Panc1 (cell line): ENCODE results near the gene NR2F6. TPM values are rescaled to one million over a fixed set of nuclear protein-coding genes. Genes with fewer than 3 reads are reported as not detected.

ENCODE experiments used
- ATAC-seq: fragments of 200-7000 bp; cut with Tn5 transposase; 2 replicates; pipeline ENCODE4 v1.9.1; 2020; ENCODE audit warnings: mild to moderate bottlenecking, moderate library complexity
- BruUV-seq: library from RNA; stranded (reverse); fragments of 400-500 nt; replicated peaks from 2 replicates; lab custom pipeline; 2021; lab: Mats Ljungman, UMichigan
- CTCF ChIA-PET: fragments of 300-600 bp; sonication (Branson Sonifier 250); formaldehyde crosslinking; loops from one replicate; lab custom pipeline; 2022; ENCODE audit warnings: antibody characterized with exemption; lab: Charles Lee
- POLR2A ChIA-PET: fragments of 300-600 bp; sonication (Branson Sonifier 250); formaldehyde crosslinking; loops from one replicate; lab custom pipeline; 2022; ENCODE audit warnings: antibody characterized with exemption; lab: Charles Lee
- DNase-seq: peaks from one replicate; pipeline ENCODE4 v3.0.0-alpha.2; 2010; ENCODE audit warnings: low read depth, low spot score
- H3K27ac ChIP-seq: 2 replicates; pipeline ENCODE4 v1.5.1; 2011; ENCODE audit warnings: mild to moderate bottlenecking, low read length, inconsistent platforms
- H3K27me3 ChIP-seq: fragments of 200-500 bp; sonication (Bioruptor generic); 2 replicates; pipeline ENCODE4 v1.6.0; 2014; ENCODE audit warnings: low read length, inconsistent platforms; ENCODE audit not compliant: control insufficient read depth, insufficient read depth
- H3K36me3 ChIP-seq: fragments of 200-500 bp; sonication (Bioruptor generic); 2 replicates; pipeline ENCODE4 v1.5.1; 2014; ENCODE audit warnings: inconsistent platforms, mild to moderate bottlenecking, low read length, moderate library complexity; ENCODE audit not compliant: control insufficient read depth, insufficient read depth
- H3K4me1 ChIP-seq: 2 replicates; pipeline ENCODE4 v1.5.1; 2011; ENCODE audit warnings: inconsistent platforms, mild to moderate bottlenecking, low read length, moderate library complexity; ENCODE audit not compliant: control insufficient read depth, insufficient read depth
- H3K4me3 ChIP-seq, 2 experiments: 2 replicates each; pipeline ENCODE4 v1.5.1; 2011 to 2012; ENCODE audit warnings: low read depth in 2 of 2, low read length in 2 of 2, mild to moderate bottlenecking in 2 of 2, inconsistent platforms in 1 of 2, moderate library complexity in 1 of 2
- H3K9me3 ChIP-seq: fragments of 200-500 bp; sonication (Bioruptor generic); 2 replicates; pipeline ENCODE4 v1.5.1; 2014; ENCODE audit warnings: low read depth, mild to moderate bottlenecking, inconsistent platforms, low read length, moderate library complexity; ENCODE audit not compliant: control insufficient read depth, insufficient read depth
- POLR2AphosphoS5 ChIP-seq: IDR thresholded peaks from 2 replicates; pipeline ENCODE4 v1.6.1; 2012; ENCODE audit warnings: mild to moderate bottlenecking, low read depth, low read length, moderate library complexity
- SIN3A ChIP-seq: IDR thresholded peaks from 2 replicates; pipeline ENCODE4 v1.6.1; 2012; ENCODE audit warnings: low read depth, mild to moderate bottlenecking, low read length, moderate library complexity, borderline replicate concordance; ENCODE audit not compliant: insufficient read depth
- TCF7L2 ChIP-seq: IDR thresholded peaks from 2 replicates; pipeline ENCODE4 v1.6.1; 2011; ENCODE audit warnings: mild to moderate bottlenecking, low read depth, low read length, inconsistent platforms
- in situ Hi-C: cut with HindIII; loops from 2 replicates; pipeline ENCODE4 v1.10.0; 2016; ENCODE audit warnings: low sequenced_read_pairs, low pct_unique_long_range_greater_than_20kb
- intact Hi-C: fragments of 100-400 bp; cut with micrococcal nuclease; formaldehyde crosslinking; loops from one replicate; pipeline ENCODE4 v1.10.0; 2022; ENCODE audit not compliant: unreplicated experiment
- total RNA-seq: library from RNA; stranded (reverse); gene quantifications from one replicate; pipeline ENCODE4 v1.2.1, GENCODE V29; 2021; ENCODE audit not compliant: unreplicated experiment
- TF ChIP-seq, protein P1 (sequence below): fragments of 450-650 bp; IDR thresholded peaks from 2 replicates; pipeline ENCODE4 v1.5.1; 2017; ENCODE audit warnings: mild to moderate bottlenecking
- TF ChIP-seq, protein P2 (sequence below), 2 experiments: IDR thresholded peaks; 2 replicates each; pipeline ENCODE4 v1.6.1; 2011 to 2012; ENCODE audit warnings: low read depth in 2 of 2, control low read depth in 1 of 2, low read length in 1 of 2, mild to moderate bottlenecking in 1 of 2, moderate library complexity in 1 of 2; ENCODE audit not compliant: insufficient read depth in 1 of 2

The NR2F6 gene
- total RNA-seq, 1 experiment from 2014 or later, result 173 TPM

DNA sequence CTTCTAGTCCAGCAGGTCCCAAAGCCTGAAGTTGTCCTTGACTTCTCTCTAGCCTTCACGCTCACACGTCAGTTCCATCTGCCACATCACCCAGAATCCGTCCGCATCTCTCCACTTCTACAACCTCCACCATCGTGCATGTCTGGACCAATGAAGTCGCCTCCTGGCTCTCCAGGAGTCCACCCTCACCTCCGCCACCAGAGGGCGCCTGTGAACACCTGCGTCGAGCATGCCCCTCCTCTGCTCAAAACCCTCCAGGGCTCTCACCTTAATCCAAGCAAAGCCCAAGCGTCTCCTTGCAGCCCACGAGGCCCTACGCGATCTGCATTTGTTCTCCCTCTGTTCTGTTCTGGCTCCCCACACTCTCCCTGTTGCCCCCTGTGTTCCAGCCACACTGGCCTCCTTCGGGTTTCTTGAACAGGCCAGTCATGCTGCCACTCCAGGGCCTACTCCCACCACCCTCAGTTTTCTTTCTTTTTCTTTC is 15.2 kb upstream of the NR2F6 start:
- ChIA-PET CTCF (interaction anchor here (0.6 to 0.7 kb wide), 2 partner anchors 12 to 21 kb away, joined by 3 to 10 read pairs; partner anchors contain the start of gene ANKLE1), POLR2A (no interaction called here)
- H3K9me3 ChIP-seq, result no peaks in the 10 kb centered on the region
- peak overlapping the region; percentile 61; the same call in 1 of the 2 replicates for H3K27ac ChIP-seq
- ATAC-seq (peak; percentile 99), DNase-seq (peak; percentile 52)
- TF ChIP-seq, protein P1, sequence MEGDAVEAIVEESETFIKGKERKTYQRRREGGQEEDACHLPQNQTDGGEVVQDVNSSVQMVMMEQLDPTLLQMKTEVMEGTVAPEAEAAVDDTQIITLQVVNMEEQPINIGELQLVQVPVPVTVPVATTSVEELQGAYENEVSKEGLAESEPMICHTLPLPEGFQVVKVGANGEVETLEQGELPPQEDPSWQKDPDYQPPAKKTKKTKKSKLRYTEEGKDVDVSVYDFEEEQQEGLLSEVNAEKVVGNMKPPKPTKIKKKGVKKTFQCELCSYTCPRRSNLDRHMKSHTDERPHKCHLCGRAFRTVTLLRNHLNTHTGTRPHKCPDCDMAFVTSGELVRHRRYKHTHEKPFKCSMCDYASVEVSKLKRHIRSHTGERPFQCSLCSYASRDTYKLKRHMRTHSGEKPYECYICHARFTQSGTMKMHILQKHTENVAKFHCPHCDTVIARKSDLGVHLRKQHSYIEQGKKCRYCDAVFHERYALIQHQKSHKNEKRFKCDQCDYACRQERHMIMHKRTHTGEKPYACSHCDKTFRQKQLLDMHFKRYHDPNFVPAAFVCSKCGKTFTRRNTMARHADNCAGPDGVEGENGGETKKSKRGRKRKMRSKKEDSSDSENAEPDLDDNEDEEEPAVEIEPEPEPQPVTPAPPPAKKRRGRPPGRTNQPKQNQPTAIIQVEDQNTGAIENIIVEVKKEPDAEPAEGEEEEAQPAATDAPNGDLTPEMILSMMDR, result peak; percentile 94
- TF ChIP-seq SIN3A, result no peak
- H3K4me1 ChIP-seq, result no peaks in the 10 kb centered on the region
- no TSS peak for BruUV-seq
- H3K36me3 ChIP-seq, result no peaks in the 10 kb centered on the region
- intact Hi-C loops, result no loop called here
- in situ Hi-C loops, result no loop called here
- H3K27me3 ChIP-seq, result no peaks in the 10 kb centered on the region
- H3K4me3 ChIP-seq, result no peak overlapping the region

DNA sequence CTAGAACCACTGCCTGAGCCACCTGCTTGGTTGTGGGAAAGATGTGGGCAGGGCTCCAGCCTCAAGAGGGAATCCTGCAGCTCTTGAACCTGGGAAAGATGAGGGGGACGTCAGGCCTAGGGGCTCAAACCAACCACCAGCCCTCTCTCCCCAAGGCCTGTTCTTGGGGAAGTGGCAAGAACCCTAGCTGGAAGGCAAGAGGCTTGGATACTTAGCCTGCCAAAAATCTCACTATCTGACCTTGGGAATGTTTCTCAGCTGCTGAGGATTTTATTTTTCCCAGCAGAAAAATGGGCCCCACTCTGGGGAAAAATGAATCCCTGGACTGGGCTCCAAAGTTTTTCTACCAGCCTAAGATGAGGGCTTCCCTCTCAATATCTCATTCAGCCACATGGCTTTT is 14.2 kb upstream of the NR2F6 start:
- no peak overlapping the region for H3K27ac ChIP-seq
- DNase-seq (no peak), ATAC-seq (no peak)
- CTCF ChIA-PET, result interaction anchor here (0.7 to 1.1 kb wide), 2 partner anchors 22 to 24 kb away, joined by 3 read pairs; partner anchors contain the start of gene ANKLE1
- TF ChIP-seq SIN3A (no peak), TCF7L2 (no peak), POLR2AphosphoS5 (no peak)
- TF ChIP-seq, protein P2, sequence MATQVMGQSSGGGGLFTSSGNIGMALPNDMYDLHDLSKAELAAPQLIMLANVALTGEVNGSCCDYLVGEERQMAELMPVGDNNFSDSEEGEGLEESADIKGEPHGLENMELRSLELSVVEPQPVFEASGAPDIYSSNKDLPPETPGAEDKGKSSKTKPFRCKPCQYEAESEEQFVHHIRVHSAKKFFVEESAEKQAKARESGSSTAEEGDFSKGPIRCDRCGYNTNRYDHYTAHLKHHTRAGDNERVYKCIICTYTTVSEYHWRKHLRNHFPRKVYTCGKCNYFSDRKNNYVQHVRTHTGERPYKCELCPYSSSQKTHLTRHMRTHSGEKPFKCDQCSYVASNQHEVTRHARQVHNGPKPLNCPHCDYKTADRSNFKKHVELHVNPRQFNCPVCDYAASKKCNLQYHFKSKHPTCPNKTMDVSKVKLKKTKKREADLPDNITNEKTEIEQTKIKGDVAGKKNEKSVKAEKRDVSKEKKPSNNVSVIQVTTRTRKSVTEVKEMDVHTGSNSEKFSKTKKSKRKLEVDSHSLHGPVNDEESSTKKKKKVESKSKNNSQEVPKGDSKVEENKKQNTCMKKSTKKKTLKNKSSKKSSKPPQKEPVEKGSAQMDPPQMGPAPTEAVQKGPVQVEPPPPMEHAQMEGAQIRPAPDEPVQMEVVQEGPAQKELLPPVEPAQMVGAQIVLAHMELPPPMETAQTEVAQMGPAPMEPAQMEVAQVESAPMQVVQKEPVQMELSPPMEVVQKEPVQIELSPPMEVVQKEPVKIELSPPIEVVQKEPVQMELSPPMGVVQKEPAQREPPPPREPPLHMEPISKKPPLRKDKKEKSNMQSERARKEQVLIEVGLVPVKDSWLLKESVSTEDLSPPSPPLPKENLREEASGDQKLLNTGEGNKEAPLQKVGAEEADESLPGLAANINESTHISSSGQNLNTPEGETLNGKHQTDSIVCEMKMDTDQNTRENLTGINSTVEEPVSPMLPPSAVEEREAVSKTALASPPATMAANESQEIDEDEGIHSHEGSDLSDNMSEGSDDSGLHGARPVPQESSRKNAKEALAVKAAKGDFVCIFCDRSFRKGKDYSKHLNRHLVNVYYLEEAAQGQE (IDR thresholded peaks at IDR 0.05; ENCODE audit: insufficient read depth in 1 of 2, low read depth in 2 of 2, low read length in 1 of 2), result no peak
- H3K36me3 ChIP-seq, result no peaks in the 10 kb centered on the region
- no peak overlapping the region for H3K4me3 ChIP-seq
- intact Hi-C loops (no loop called here), in situ Hi-C loops (no loop called here)
- BruUV-seq, result no TSS peak
- H3K4me1 ChIP-seq, result no peaks in the 10 kb centered on the region
- H3K27me3 ChIP-seq, result no peaks in the 10 kb centered on the region
- POLR2A ChIA-PET, result no interaction called here
- no peaks in the 10 kb centered on the region for H3K9me3 ChIP-seq

DNA sequence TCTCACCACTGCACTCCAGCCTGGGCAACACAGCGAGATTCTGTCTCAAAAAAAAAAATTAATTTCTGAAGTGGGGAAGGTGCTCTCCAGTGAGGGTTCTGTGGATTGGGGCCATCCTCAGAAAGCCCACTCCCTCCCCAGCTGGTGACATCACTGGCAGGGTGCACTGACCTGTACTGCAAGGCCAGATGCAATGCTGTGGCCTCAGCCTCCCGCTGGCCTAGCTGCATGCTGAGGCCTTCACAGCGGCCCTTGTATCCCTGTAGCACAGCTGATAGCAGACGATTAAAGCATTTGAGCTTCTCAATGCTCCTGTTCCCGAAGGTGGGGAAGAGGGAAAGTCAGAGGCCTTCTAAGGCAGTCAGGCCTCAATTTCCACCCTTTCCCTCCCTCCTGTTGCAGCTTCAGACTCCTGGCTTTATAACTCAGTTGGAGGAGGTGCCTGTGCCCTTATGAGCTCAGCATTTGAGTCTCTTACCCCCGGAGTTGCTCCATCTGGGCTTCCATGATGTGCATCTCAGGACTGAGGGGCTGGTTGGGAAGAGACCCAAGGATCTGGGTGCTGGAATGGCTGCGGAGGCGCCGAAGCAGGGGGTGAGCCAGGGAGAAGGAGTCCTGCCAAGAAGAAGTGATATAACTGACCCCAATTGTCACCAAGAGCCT is 13.5 kb upstream of the NR2F6 start:
- Histone ChIP-seq H3K27ac (no peak overlapping the region), H3K9me3 (no peaks in the 10 kb centered on the region), H3K36me3 (no peaks in the 10 kb centered on the region), H3K4me3 (no peak overlapping the region), H3K27me3 (no peaks in the 10 kb centered on the region), H3K4me1 (no peaks in the 10 kb centered on the region)
- CTCF ChIA-PET, result interaction anchor here (1.1 kb wide), 1 partner anchor 24 kb away, joined by 3 read pairs; no protein-coding TSS in a partner anchor
- TF ChIP-seq, protein P2 (IDR thresholded peaks at IDR 0.05; ENCODE audit: insufficient read depth in 1 of 2, low read depth in 2 of 2, low read length in 1 of 2), result no peak
- TF ChIP-seq, protein P1, result no peak
- TF ChIP-seq SIN3A (no peak), TCF7L2 (no peak), POLR2AphosphoS5 (no peak)
- BruUV-seq, result no TSS peak
- POLR2A ChIA-PET, result interaction anchor here (0.7 kb wide), 1 partner anchor 17 kb away, joined by 3 read pairs; no protein-coding TSS in a partner anchor
- ATAC-seq, result no peak
- no peak for DNase-seq
- in situ Hi-C loops (no loop called here), intact Hi-C loops (no loop called here)
